ENCODE data around the gene TMEM121.
"Not testable (repeated sequence)": the region's sequence is repeated elsewhere in the genome, so short reads cannot be mapped to it uniquely, and the experiment has no call there.

The TMEM121 gene

DNA sequence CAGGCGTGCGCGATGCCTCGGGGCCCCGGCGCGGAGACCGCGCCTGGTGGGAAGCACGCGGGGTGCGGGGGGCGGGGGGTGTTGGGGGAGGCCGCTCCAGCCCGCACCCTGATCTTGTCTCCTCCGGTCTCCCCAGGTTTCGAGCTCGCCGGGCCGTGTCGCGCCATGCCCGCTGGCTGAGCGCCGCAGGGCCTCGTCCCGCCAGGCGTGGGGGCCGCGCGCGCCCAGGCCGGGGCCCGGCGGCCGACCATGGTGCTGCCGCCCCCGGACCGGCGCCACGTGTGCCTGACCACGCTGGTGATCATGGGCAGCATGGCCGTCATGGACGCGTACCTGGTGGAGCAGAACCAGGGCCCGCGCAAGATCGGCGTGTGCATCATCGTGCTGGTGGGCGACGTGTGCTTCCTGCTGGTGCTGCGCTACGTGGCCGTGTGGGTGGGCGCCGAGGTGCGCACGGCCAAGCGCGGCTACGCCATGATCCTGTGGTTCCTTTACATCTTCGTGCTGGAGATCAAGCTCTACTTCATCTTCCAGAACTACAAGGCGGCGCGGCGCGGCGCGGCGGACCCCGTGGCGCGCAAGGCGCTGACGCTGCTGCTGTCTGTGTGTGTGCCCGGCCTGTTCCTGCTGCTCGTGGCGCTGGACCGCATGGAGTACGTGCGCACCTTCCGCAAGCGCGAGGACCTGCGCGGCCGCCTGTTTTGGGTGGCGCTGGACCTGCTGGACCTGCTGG, 2.4 kb downstream of the TMEM121 start:
- DNase-seq, result no peak

DNA sequence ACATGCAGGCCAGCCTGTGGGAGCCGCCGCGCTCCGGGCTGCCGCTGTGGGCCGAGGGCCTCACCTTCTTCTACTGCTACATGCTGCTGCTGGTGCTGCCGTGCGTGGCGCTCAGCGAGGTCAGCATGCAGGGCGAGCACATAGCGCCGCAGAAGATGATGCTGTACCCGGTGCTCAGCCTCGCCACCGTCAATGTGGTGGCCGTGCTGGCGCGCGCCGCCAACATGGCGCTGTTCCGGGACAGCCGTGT, 2.9 kb downstream of the TMEM121 start:
- DNase-seq, result no peak

DNA sequence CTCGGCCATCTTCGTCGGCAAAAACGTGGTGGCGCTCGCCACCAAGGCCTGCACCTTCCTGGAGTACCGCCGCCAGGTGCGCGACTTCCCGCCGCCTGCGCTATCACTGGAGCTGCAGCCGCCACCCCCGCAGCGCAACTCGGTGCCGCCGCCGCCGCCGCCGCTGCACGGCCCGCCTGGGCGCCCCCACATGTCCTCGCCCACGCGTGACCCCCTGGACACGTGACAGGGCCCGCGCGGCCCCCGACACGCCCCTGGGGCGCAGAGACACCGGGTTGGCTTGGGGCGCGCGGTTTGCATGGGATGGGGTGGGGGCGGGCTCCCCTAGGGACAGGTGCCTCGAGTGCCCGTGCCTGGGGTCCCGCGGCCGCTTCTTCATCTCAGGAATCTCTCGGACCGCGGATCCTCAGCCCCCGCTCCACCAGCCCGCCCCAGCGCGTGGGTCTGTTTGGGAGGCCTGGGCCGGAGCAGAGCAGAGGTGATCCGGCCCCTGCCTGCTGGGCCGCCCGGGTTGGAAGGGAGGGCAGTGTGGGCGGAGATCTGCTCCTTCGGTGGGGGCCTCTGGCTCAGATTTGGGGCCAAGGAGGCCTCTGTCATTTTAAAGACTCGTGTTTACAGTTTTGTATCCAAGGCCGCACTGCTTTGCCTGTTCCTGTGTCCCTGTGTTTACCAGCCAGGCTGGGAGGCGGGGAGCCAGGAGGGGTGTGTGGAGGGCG, 3.3 kb downstream of the TMEM121 start:
- DNase-seq, result peak; percentile 46

DNA sequence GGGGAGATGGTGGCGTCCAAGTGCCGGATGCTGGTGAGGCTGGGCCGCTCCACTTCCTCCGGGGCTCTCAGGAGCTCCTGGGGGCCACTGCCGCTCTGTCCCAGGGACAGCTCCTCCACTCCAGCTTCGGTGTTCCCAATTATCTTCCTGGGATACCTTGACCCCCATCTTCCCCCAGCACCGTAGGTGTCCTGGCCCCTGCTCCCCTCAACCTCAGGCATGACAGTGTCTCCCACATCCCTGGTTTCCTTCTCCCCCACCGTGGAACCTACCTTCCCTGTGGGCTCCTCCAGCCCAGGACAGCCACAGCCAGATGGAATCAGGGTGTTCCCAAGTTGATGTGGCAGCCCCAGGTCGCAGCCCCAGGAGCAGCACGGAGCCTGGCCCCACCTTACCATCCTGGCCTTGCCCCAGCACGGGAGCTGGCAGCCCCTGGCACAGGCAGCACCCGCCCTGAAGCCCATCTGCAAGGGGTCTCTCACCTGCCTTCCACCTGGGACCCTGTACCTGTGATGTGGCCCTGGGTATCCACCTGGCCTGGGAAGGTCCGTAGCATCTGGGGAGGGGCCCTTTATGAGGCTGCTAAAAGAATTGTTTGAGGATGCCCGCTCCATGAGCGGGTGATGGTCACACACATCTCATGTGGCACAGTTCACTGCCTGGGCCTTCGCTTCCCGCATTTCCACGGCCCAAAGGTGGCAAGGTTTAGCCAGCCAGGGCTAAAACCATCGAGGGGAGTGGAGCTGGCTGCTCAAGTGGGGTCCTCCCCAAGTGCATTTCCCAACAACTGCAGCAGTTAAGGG, 4.1 kb downstream of the TMEM121 start:
- DNase-seq, result no peak

GRCh38 chr14:105531088-105531893, 4.9 kb downstream of the TMEM121 start:
- no peak for DNase-seq

DNA sequence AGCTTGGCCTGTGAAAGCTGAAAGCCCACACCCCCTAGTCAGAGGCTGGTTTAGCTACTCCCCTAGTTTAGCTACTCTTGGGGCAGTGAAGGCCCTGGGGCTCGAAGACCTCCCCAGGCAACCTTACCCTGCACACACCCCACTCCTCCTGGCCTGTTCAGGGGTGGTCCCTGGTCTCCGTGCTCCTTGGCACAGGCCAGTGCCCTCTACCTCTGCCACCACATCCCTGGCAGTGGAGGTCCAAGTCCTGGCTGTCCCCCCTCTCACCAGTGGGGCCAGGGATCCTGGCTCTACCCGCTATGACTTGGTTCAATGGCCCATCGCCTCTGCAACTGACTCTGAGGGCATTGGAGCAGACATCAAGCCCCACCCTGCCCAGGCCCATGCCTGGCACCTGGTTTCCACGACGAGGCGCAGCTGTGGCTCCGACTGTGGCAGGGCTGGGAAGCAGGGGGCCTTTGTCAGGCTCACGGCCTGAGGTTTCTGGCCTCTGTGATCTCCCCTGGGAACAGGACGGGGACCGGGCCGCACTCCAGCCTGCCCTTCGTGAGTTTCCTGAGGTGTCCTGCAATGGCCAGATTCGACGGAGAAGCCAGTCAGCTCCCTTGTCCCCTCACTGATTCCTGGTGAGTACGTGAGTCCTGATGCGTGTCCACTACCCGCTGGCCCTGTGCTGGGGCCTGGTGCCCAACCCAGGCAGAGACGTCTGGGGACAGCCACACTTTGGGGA, 5.7 kb downstream of the TMEM121 start:
- DNase-seq, result no peak

GRCh38 chr14:105532735-105533141, 6.4 kb downstream of the TMEM121 start:
- no peak for DNase-seq

DNA sequence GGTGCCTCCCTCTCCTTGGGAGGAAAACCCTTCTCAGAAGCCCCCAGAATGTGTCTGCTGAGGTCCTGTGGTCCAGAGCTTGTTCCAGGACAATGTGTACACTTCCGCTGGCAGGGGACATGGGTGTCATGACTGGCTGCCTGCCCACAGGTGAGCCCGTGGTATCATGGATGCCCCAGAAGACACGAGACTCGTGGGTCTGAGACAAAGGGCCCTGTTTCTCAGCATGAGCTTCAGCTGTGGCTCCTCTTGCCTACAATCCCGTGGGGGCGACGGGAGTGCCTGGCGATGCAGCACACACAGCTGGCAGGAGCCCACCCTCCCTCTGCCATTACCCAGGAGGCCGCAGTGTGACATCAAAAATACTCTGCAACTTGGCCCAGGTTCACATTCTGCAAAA, 7.0 kb downstream of the TMEM121 start:
- DNase-seq, result no peak

DNA sequence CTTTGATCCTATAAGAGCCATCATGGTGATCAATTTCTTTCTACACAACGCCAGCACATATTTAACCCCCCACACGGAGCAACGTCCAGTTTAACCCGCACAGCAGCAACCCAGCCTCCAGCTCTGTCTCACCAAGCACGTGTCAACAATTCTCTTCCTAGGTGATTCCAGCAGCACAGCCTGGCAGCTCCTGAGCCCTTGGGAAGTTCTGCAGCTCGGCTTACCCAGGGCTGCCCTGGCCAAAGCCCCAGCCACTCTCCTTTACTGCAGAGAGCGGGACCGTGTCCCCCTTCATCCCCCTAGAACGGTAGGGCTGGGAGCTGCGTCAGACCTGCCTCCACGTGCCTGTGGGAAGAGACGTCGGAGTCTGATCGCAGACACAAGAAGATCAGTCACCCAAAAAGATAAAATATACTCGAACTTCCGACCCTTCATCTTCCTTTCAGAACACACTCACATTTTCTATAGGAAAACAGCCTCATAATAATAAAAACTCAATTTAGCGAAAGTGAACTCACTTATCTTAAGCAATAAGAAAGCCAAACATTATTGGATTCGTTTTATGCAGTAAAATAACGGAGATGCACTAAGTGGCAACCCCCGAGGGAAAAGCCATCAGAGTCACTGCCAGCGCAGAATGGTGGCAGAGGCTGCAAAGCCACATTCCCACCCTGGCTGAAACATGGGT, 7.6 kb downstream of the TMEM121 start:
- no peak for DNase-seq

DNA sequence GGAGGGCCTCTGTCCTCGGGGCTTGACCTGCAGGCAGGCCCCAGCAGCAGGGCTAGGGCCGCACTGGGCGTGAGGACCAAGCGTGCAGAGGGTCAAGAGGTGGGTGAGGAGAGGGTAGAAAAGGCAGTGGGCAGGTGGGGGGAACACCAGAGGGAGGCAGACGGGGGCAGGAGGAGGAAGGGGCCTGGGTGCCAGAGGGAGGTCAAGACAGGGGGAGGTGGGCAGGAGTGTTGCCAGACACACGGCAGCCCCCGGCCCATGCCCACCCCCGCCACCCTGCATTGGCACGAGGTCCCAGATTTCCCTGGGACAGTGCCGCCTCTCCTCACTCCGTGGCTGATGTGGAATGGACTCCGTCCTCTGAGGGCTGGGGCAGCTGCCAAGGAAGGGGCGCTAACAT, 8.2 kb downstream of the TMEM121 start:
- DNase-seq, result no peak

- DNase-seq, result no peak
Observed at GRCh38 chr14:105536051-105536450, 9.7 kb downstream of the TMEM121 start.

- no peak for DNase-seq
Observed at GRCh38 chr14:105536691-105537579, 10.6 kb downstream of the TMEM121 start.

- DNase-seq, result peak; percentile 73
Observed at GRCh38 chr14:105537580-105538474, 11.4 kb downstream of the TMEM121 start.

GRCh38 chr14:105538481-105539049, 12.2 kb downstream of the TMEM121 start:
- no peak for DNase-seq

DNA sequence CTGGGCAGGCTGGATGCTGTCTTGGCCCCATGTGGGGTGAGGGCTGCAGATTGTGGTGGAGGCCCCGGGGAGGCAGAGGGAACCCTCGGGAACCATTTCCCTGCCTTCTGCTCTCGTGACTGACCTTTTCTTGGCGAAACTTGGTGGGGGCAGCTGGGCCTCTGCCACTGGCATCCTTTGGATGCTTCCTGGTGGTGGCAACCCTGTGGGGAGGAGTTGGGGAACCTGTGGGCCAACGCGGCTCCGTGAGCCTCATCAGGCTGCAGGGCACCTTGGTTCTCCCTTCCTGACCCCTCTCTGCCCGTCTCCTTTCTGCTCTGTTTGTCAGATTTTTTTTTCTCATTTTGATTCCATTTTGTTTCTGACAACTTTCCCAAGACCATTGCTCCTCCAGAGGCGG, 14.4 kb downstream of the TMEM121 start:
- DNase-seq, result no peak

DNA sequence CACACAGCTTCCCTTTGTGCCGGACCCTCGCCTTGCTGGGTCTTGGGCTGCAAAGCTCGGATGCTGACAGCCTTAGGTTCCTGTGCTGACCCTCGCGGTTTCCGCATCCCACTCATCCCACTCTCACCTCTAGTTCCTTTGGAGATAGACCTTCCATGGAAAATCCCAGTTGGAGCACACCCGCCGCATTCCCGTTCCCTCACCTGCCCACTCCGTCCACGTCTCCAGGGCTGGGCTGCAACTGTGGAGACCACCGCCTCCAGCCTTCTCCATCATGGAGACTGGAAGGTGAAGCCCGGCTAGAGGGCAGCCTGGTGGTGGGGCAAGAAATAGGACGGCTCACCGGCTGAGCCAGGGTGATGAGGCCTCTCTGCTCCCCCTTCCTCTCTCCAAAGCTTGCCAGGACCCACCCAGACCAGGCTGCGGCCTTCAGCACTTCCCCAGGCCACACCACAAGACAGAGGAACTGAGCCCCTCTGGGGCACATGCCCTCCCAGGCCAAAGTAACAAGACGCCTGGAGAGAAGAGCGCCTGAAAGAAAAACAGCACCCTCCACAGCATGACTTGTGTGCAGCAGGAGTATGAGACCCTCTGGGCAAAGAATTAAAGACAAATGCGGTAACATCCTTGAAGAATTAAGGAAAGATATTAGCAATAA, 15.0 kb downstream of the TMEM121 start:
- no peak for DNase-seq

- not testable (repeated sequence) for DNase-seq
Observed at GRCh38 chr14:105545676-105546075, 19.3 kb downstream of the TMEM121 start.

GRCh38 chr14:105546410-105546809, 20.0 kb downstream of the TMEM121 start:
- DNase-seq, result not testable (repeated sequence)

DNA sequence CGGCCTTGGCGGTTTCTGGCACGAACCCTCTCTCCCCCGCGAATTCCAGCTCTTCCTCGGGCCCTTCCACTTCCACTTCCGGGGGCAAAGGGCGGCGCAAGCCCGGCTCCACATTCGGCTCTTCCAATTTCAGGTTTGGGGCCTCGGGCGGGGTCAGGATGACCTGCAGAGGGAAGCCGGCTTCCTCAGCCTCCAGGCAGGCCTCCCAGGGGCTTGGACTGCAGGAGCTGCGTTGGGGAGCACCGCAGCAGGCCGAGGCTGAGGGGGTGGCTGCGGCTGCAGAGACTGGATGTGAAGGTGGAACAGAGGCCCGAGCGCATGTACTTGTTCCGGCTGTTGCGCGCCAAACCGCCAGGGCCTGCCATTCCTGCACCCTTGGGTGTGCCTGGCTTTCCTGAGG, 20.7 kb downstream of the TMEM121 start:
- not testable (repeated sequence) for DNase-seq
